WI38 (cell line): ENCODE data around the gene C12orf75.

Experiments
- H3K4me3 ChIP-seq: 2 replicates; pipeline ENCODE4 v1.5.1; 2011; ENCODE audit warnings: low read depth, mild to moderate bottlenecking, control low read depth, low read length
- CTCF ChIP-seq: IDR thresholded peaks from 2 replicates; pipeline ENCODE4 v1.5.1; 2012; ENCODE audit warnings: low read depth, mild to moderate bottlenecking, control low read depth, low read length

The C12orf75 gene

DNA sequence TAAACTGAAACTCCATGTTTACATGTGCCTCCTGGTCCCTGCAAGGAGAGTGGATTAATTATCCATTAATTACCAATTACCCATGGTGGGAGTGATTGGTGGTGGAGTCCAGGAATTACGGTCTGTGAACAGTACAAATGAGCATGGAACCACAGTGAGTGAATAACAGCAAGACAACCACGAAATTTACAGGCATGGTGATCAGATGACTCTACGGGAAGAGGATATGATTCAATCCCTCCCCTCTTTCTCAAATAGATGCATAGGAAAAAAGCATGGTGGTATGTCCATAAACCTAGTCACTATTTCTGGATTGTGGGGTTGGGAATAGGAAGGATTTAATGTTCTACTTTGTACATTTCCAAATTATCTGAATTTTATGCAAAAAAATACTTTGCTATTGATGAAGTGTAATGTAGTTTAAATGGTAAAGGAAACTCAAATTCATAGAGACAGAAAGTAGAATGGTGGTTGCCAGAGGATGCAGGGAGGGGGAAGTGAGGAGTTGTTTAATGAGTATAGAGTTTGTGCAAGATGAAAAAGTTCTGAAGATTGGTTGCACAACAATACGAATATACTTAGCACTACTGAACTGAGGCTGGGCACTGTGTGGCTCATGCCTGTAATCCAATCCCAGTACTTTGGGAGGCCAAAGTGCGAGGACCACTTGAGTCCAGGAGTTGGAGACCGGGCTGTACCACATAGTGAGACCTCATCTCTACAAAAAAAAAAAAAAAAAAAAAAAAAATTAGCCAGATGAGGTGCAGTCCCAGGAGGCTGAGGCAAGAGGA lies 41.2 kb upstream of the C12orf75 start:
- no peak overlapping the region for H3K4me3 ChIP-seq
- TF ChIP-seq CTCF: no peak

DNA sequence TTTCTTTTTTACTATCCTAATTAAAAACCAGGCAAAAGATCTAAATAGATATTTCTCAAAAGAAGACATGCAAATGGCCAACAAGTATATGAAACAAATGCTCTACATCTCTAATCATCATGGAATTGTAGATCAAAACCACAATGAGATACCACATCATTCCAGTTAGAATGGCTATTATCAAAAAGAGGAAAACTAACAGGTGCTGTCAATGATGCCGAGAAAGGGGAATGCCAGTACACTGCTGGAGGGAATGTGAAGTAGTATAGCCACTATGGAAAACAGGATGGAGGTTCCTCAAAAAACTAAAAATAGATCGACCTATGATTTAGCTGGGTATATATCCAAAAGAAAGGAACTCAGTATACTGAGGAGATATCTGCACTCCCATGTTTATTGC lies 39.0 kb upstream of the C12orf75 start:
- H3K4me3 ChIP-seq: no peak overlapping the region
- TF ChIP-seq CTCF: no peak

DNA sequence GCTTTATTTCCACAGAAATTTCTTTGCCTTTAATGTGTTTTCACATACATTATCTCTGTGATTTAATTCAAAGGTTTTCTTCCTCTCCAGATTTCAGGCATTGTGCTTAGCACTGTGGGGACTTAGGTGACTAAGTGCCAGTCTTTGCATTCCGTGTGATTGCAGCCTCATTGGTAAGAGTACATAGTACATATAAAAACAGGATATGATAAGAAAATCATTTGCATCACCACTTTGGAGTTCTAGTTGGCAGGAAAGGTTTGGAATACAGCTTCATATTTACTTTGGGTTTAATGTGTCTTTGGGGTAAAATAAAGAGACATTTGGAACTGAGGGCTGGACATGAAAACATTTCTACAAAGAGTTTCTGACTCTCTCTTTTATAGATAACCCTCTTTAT lies 37.8 kb upstream of the C12orf75 start:
- no peak overlapping the region for H3K4me3 ChIP-seq
- TF ChIP-seq CTCF: no peak

DNA sequence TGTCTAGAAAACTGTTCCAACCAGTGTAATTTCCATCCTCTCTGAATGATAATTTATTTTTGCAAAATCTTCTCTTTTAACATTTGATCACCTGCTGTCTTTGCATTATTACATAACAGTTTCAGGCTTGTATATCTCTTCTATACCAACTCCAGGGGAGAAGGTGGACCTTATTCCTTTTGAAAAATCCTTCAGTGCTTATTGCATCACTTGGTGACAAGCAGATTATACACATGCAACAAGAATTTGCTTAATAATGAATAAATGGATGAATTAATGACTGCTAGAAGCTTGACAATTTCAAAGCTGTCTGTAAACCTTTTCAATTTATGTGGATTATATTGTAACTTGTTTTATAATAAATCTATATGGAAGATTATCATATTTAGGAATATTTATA lies 37.3 kb upstream of the C12orf75 start:
- no peak overlapping the region for H3K4me3 ChIP-seq
- no peak for TF ChIP-seq CTCF

GRCh38 chr12:105294161-105294560 lies 36.3 kb upstream of the C12orf75 start:
- H3K4me3 ChIP-seq: no peak overlapping the region
- no peak for TF ChIP-seq CTCF

DNA sequence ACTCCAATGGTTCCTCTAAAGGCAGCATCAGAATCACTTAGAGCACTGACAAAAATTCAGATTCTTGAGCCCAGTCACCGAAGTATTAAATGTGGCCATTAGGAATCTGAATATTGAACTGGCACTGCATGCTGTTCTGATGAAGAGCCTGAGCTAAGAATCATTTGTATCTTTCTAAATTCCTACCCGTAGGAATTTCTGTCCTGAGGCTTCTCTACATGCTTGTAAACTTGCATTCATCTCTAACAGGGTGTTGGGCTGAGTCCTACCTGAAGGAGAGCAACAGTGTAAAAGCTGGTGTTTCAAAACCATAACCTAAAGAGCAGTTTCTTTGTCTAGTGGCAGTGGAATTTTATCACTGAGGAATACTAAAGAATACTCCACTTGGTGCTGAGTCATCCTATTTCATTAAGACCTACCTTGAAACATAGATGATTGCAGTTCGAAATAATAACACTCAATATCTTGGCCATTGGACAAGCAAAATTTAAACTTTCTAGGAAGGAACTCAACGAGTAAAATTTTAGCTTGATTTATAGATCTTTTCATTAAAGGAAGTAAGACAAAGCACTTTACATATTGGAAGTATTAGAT lies 35.5 kb upstream of the C12orf75 start:
- no peak for TF ChIP-seq CTCF
- H3K4me3 ChIP-seq: no peak overlapping the region
